GM12891 (cell line): ENCODE data around the gene B9D2.

Experiments used
- POLR2A ChIP-seq: IDR thresholded peaks from 2 replicates; pipeline ENCODE4 v1.6.1; 2011; ENCODE audit warnings: low read depth, low read length, control low read depth
- POLR2AphosphoS5 ChIP-seq: IDR thresholded peaks from 2 replicates; pipeline ENCODE4 v1.6.1; 2011; ENCODE audit warnings: low read depth, low read length, control low read depth
- POU2F2 ChIP-seq: IDR thresholded peaks from 2 replicates; pipeline ENCODE4 v1.6.1; 2011; ENCODE audit warnings: low read depth, mild to moderate bottlenecking, control low read depth, low read length, moderate library complexity
- SPI1 ChIP-seq: IDR thresholded peaks from 2 replicates; pipeline ENCODE4 v1.6.1; 2011; ENCODE audit warnings: low read depth, low read length, control low read depth
- TAF1 ChIP-seq: IDR thresholded peaks from 2 replicates; pipeline ENCODE4 v1.6.1; 2011; ENCODE audit warnings: low read depth, low read length, control low read depth

- TF ChIP-seq POLR2A (no peak), POLR2AphosphoS5 (no peak), TAF1 (no peak), SPI1 (no peak), POU2F2 (no peak)
These were observed 34.1 kb upstream of the B9D2 start for GRCh38 chr19:41398050-41398418.
